OCI-LY3 (cell line): ENCODE results near the gene LRP1B.

Experiments
- H2AFZ ChIP-seq: fragments of 200-600, 300-600 bp; shearing (Covaris generic); 2 replicates; pipeline ENCODE4 v1.6.0; 2014; ENCODE audit warnings: antibody characterized with exemption, low read depth, low read length
- H3K27ac ChIP-seq: fragments of 200-600, 300-600 bp; sonication (generic); 2 replicates; pipeline ENCODE4 v1.5.1; 2014; ENCODE audit warnings: mild to moderate bottlenecking, low read length, moderate library complexity, mixed read lengths
- H3K27me3 ChIP-seq: fragments of 200-600, 300-600 bp; sonication (generic); 2 replicates; pipeline ENCODE4 v1.6.1; 2014; ENCODE audit warnings: low read depth, low read length, mixed read lengths
- H3K36me3 ChIP-seq: fragments of 200-600, 300-600 bp; sonication (generic); replicated peaks from 2 replicates; pipeline ENCODE3; 2014; ENCODE audit warnings: low read depth, low read length, mixed read lengths
- H3K4me1 ChIP-seq: fragments of 300-600, 200-600 bp; sonication (generic); 2 replicates; pipeline ENCODE4 v1.6.1; 2014; ENCODE audit warnings: low read length, mixed read lengths
- H3K4me2 ChIP-seq: fragments of 200-600, 300-600 bp; sonication (generic); 2 replicates; pipeline ENCODE4 v1.6.1; 2014; ENCODE audit warnings: low read length, mixed read lengths
- H3K4me3 ChIP-seq: fragments of 300-600, 200-600 bp; sonication (generic); 2 replicates; pipeline ENCODE4 v1.5.1; 2014; ENCODE audit warnings: antibody characterized with exemption, mild to moderate bottlenecking, low read length, moderate library complexity
- H3K79me2 ChIP-seq: fragments of 300-600, 200-600 bp; shearing (Covaris generic); 2 replicates; pipeline ENCODE4 v1.6.1; 2014; ENCODE audit warnings: mild to moderate bottlenecking, low read length, mixed read lengths
- H3K9ac ChIP-seq: fragments of 300-600, 200-600 bp; shearing (Covaris generic); 2 replicates; pipeline ENCODE4 v1.6.0; 2014; ENCODE audit warnings: mild to moderate bottlenecking, low read length, moderate library complexity
- H3K9me3 ChIP-seq: fragments of 200-600, 300-600 bp; shearing (Covaris generic); 2 replicates; pipeline ENCODE4 v1.6.1; 2014; ENCODE audit warnings: low read length, mixed read lengths; ENCODE audit not compliant: insufficient read depth
- H4K20me1 ChIP-seq: fragments of 200-600, 300-600 bp; sonication (generic); 2 replicates; pipeline ENCODE4 v1.6.1; 2016; ENCODE audit warnings: low read length, mixed read lengths; ENCODE audit not compliant: insufficient read depth
- EZH2phosphoT487 ChIP-seq: fragments of 200-600 bp; shearing (Covaris generic); IDR thresholded peaks from 2 replicates; pipeline ENCODE4 v1.6.1; 2018; ENCODE audit warnings: antibody characterized with exemption, mixed run types, low read depth
- TF ChIP-seq, protein P1 (sequence below): fragments of 200-600, 300-600 bp; sonication (generic); IDR thresholded peaks from 2 replicates; pipeline ENCODE4 v1.5.1; 2014; ENCODE audit warnings: antibody characterized with exemption, low read length, low read depth

LRP1B gene

DNA sequence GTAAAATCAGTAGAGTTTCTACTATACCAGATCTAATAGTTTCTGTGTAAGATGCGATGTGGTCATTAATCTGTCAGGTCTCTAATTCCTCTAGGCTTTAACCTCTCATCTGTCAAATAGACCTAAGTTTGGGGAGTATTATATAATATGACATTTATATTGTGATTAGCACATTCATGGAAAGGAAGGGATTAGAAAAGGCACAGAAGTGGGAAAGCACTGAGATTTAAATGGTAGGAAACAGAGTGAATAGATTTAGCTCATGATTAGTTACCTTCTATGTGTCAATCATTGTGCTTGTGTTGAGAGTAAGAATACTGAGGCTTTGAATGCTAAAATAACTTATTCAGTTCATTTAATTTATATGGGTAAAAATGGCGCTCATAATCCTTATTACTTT lies 118.0 kb downstream of the LRP1B start:
- Histone ChIP-seq H3K79me2 (no peaks in the 10 kb centered on the region), H3K27ac (no peak overlapping the region), H4K20me1 (no peaks in the 10 kb centered on the region), H3K4me2 (no peak overlapping the region), H2AFZ (no peak overlapping the region), H3K36me3 (no peaks in the 10 kb centered on the region), H3K9me3 (no peaks in the 10 kb centered on the region), H3K9ac (no peak overlapping the region), H3K27me3 (no peaks in the 10 kb centered on the region), H3K4me3 (no peak overlapping the region), H3K4me1 (peaks cover 6% of the 10 kb centered on the region; the same call in 1 of the 2 replicates)
- no peak for TF ChIP-seq EZH2phosphoT487
- TF ChIP-seq, protein P1, sequence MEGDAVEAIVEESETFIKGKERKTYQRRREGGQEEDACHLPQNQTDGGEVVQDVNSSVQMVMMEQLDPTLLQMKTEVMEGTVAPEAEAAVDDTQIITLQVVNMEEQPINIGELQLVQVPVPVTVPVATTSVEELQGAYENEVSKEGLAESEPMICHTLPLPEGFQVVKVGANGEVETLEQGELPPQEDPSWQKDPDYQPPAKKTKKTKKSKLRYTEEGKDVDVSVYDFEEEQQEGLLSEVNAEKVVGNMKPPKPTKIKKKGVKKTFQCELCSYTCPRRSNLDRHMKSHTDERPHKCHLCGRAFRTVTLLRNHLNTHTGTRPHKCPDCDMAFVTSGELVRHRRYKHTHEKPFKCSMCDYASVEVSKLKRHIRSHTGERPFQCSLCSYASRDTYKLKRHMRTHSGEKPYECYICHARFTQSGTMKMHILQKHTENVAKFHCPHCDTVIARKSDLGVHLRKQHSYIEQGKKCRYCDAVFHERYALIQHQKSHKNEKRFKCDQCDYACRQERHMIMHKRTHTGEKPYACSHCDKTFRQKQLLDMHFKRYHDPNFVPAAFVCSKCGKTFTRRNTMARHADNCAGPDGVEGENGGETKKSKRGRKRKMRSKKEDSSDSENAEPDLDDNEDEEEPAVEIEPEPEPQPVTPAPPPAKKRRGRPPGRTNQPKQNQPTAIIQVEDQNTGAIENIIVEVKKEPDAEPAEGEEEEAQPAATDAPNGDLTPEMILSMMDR, result no peak

DNA sequence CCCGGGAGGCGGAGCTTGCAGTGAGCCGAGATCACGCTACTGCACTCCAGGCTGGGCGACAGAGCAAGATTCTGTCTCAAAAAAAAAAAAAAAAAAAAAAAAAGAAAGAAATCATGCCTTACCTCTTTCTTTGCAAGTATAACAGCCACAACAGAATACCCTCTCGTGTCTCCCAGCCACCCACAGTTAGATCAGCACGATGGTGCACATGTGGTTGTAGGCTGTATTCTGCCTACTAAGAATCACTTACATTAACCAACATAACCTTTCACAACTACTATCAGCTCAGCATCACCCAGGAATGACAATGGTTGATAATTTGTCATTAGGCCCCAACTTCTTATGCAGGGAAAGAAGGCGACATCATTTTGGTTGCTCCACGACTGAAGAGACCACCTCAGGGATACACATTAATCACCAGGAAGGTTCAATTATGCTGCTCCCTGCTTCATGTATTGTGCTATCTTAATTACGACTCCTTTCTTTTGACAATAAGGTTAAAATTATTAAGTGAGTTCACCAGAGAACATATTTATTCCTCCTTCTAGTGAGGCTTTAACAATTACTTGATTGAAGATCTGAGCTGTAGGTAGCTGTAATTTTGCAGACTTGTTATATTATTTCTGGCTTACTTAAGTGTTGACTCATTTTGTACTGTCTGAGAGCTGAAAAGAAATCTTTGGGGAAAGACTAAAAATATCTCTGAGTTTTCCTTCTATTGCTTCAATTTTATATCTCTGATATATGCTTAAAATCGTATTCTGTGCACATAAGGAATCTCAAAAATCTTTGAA lies 120.1 kb downstream of the LRP1B start:
- Histone ChIP-seq H3K27me3 (no peaks in the 10 kb centered on the region), H3K27ac (no peak overlapping the region), H4K20me1 (no peaks in the 10 kb centered on the region), H3K4me3 (no peak overlapping the region), H3K4me1 (peaks cover 6% of the 10 kb centered on the region; the same call in 1 of the 2 replicates), H2AFZ (no peak overlapping the region), H3K9me3 (no peaks in the 10 kb centered on the region), H3K36me3 (no peaks in the 10 kb centered on the region), H3K9ac (no peak overlapping the region), H3K4me2 (no peak overlapping the region), H3K79me2 (no peaks in the 10 kb centered on the region)
- TF ChIP-seq, protein P1, result no peak
- TF ChIP-seq EZH2phosphoT487, result no peak

DNA sequence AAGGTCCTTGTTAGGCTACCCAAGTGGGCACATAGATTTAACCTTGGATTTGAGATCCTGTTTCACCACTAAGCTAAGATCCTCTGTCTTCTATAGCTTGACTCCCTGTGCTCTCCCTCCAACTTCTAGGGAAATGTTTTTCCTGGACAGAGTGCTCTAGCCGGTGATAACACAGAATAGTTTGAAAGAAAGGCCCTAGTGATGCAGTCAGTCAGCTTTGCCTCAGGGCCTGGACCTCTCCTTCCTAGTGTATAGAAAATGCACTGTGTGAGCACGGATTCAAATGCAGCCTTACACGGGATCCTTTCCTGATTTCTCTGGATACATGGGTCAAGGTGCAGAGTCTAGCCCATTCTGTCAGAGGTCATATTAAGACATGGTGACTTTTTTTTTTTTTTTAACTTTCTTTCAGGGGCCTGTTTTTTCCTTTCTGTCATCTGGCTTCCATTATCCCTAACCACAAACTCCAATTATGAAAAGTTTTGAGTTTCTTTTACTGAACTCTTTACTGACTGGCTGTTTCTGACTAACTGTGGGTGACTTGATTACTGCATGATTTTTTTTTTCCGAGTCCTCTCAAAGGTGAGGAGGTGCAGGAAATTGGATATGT lies 122.6 kb downstream of the LRP1B start:
- no peak overlapping the region for H3K9ac ChIP-seq
- no peaks in the 10 kb centered on the region for H3K9me3 ChIP-seq
- H3K36me3 ChIP-seq, result no peaks in the 10 kb centered on the region
- H3K4me1 ChIP-seq, result no peaks in the 10 kb centered on the region
- TF ChIP-seq, protein P1, result no peak
- no peak for TF ChIP-seq EZH2phosphoT487
- H2AFZ ChIP-seq, result no peak overlapping the region
- no peak overlapping the region for H3K27ac ChIP-seq
- H3K4me2 ChIP-seq, result no peak overlapping the region
- H3K27me3 ChIP-seq, result no peaks in the 10 kb centered on the region
- H3K4me3 ChIP-seq, result no peak overlapping the region
- no peaks in the 10 kb centered on the region for H4K20me1 ChIP-seq
- no peaks in the 10 kb centered on the region for H3K79me2 ChIP-seq

DNA sequence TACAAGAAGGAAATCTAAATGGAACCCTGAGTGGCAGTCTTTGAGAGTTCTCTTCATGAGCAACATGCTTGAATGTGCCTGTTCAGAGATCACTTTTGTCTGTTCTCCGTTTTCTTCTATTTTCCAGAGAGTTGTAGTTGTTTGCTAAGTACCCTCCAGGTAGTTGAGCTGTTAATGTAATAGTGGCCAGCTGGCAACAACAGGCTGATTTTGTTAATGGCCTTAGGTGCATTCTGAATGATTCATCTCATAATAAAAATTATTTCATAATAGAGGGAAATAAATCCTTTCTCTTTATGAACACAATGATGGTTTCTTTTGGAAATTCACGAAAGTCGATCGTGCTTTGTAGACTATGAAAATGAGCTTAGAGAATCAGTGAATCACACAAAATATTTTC lies 136.8 kb downstream of the LRP1B start:
- Histone ChIP-seq H3K9ac (no peak overlapping the region), H3K9me3 (no peaks in the 10 kb centered on the region), H3K4me2 (no peak overlapping the region), H3K79me2 (no peaks in the 10 kb centered on the region), H4K20me1 (no peaks in the 10 kb centered on the region), H3K27me3 (no peaks in the 10 kb centered on the region), H3K27ac (no peak overlapping the region), H3K36me3 (no peaks in the 10 kb centered on the region), H3K4me1 (no peaks in the 10 kb centered on the region), H3K4me3 (no peak overlapping the region), H2AFZ (no peak overlapping the region)
- TF ChIP-seq, protein P1, result no peak
- TF ChIP-seq EZH2phosphoT487, result no peak
